OCI-LY3 (cell line): Measurements from ENCODE around the gene YWHAQ.

Experiments used
- H2AFZ ChIP-seq: fragments of 200-600, 300-600 bp; shearing (Covaris generic); 2 replicates; pipeline ENCODE4 v1.6.0; 2014; ENCODE audit warnings: antibody characterized with exemption, low read depth, low read length
- H3K27ac ChIP-seq: fragments of 200-600, 300-600 bp; sonication (generic); 2 replicates; pipeline ENCODE4 v1.5.1; 2014; ENCODE audit warnings: mild to moderate bottlenecking, low read length, moderate library complexity, mixed read lengths
- H3K27me3 ChIP-seq: fragments of 200-600, 300-600 bp; sonication (generic); 2 replicates; pipeline ENCODE4 v1.6.1; 2014; ENCODE audit warnings: low read depth, low read length, mixed read lengths
- H3K36me3 ChIP-seq: fragments of 200-600, 300-600 bp; sonication (generic); replicated peaks from 2 replicates; pipeline ENCODE3; 2014; ENCODE audit warnings: low read depth, low read length, mixed read lengths
- H3K4me1 ChIP-seq: fragments of 300-600, 200-600 bp; sonication (generic); 2 replicates; pipeline ENCODE4 v1.6.1; 2014; ENCODE audit warnings: low read length, mixed read lengths
- H3K4me2 ChIP-seq: fragments of 200-600, 300-600 bp; sonication (generic); 2 replicates; pipeline ENCODE4 v1.6.1; 2014; ENCODE audit warnings: low read length, mixed read lengths
- H3K4me3 ChIP-seq: fragments of 300-600, 200-600 bp; sonication (generic); 2 replicates; pipeline ENCODE4 v1.5.1; 2014; ENCODE audit warnings: antibody characterized with exemption, mild to moderate bottlenecking, low read length, moderate library complexity
- H3K79me2 ChIP-seq: fragments of 300-600, 200-600 bp; shearing (Covaris generic); 2 replicates; pipeline ENCODE4 v1.6.1; 2014; ENCODE audit warnings: mild to moderate bottlenecking, low read length, mixed read lengths
- H3K9ac ChIP-seq: fragments of 300-600, 200-600 bp; shearing (Covaris generic); 2 replicates; pipeline ENCODE4 v1.6.0; 2014; ENCODE audit warnings: mild to moderate bottlenecking, low read length, moderate library complexity
- H3K9me3 ChIP-seq: fragments of 200-600, 300-600 bp; shearing (Covaris generic); 2 replicates; pipeline ENCODE4 v1.6.1; 2014; ENCODE audit warnings: low read length, mixed read lengths; ENCODE audit not compliant: insufficient read depth
- H4K20me1 ChIP-seq: fragments of 200-600, 300-600 bp; sonication (generic); 2 replicates; pipeline ENCODE4 v1.6.1; 2016; ENCODE audit warnings: low read length, mixed read lengths; ENCODE audit not compliant: insufficient read depth
- EZH2phosphoT487 ChIP-seq: fragments of 200-600 bp; shearing (Covaris generic); IDR thresholded peaks from 2 replicates; pipeline ENCODE4 v1.6.1; 2018; ENCODE audit warnings: antibody characterized with exemption, mixed run types, low read depth
- TF ChIP-seq, protein P1 (sequence below): fragments of 200-600, 300-600 bp; sonication (generic); IDR thresholded peaks from 2 replicates; pipeline ENCODE4 v1.5.1; 2014; ENCODE audit warnings: antibody characterized with exemption, low read length, low read depth

Gene YWHAQ

DNA sequence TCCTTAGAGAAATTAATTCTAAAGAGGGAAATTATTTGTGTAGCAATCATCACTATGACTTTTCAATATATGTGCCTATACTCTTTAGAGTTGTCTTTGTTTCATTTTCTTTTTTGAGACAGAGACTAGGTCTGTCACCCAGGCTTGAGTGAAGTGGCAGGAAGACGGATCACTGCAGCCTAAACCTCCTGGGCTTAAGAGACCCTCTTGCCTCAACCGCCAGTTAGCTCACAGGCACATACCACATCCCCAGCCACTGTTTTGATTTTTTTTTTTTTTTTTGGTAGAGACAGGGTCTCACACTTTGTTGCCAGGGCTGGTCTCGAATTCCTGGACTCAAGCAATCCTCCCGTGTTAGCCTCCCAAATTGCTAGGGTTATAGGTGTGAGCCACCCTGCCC lies 12.4 kb downstream of the YWHAQ start:
- TF ChIP-seq, protein P1, sequence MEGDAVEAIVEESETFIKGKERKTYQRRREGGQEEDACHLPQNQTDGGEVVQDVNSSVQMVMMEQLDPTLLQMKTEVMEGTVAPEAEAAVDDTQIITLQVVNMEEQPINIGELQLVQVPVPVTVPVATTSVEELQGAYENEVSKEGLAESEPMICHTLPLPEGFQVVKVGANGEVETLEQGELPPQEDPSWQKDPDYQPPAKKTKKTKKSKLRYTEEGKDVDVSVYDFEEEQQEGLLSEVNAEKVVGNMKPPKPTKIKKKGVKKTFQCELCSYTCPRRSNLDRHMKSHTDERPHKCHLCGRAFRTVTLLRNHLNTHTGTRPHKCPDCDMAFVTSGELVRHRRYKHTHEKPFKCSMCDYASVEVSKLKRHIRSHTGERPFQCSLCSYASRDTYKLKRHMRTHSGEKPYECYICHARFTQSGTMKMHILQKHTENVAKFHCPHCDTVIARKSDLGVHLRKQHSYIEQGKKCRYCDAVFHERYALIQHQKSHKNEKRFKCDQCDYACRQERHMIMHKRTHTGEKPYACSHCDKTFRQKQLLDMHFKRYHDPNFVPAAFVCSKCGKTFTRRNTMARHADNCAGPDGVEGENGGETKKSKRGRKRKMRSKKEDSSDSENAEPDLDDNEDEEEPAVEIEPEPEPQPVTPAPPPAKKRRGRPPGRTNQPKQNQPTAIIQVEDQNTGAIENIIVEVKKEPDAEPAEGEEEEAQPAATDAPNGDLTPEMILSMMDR = no peak
- no peak for TF ChIP-seq EZH2phosphoT487
- no peak overlapping the region for H3K4me3 ChIP-seq
- H4K20me1 ChIP-seq = peaks cover 94% of the 10 kb centered on the region
- H3K9ac ChIP-seq = no peak overlapping the region
- no peak overlapping the region for H3K27ac ChIP-seq
- no peak overlapping the region for H3K4me2 ChIP-seq
- H2AFZ ChIP-seq = no peak overlapping the region
- peaks cover 100% of the 10 kb centered on the region for H3K79me2 ChIP-seq
- no peaks in the 10 kb centered on the region for H3K4me1 ChIP-seq
- H3K36me3 ChIP-seq = peaks cover 27% of the 10 kb centered on the region
- no peaks in the 10 kb centered on the region for H3K27me3 ChIP-seq
- H3K9me3 ChIP-seq = no peaks in the 10 kb centered on the region

DNA sequence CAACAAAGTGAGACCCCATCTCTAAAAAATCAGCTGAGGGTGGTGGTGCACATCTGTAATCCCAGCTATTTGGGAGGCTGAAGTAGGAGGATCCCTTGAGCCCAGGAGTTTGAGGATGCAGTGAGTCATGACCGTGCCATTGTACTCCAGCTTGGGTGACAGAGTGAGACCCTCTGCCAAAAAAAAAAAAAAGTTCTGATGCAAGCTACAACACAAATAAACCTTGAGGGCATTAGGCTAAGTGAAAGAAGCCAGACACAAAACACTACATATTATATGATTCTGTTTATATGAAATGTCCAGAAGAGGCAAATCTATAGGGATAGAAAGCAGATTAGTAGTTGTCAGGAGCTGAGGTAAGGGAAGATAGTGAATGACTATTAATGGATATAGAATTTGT lies 13.0 kb downstream of the YWHAQ start:
- Histone ChIP-seq H2AFZ (no peak overlapping the region), H3K79me2 (peaks cover 100% of the 10 kb centered on the region), H3K4me1 (no peaks in the 10 kb centered on the region), H3K9ac (no peak overlapping the region), H3K36me3 (peaks cover 22% of the 10 kb centered on the region), H4K20me1 (peaks cover 94% of the 10 kb centered on the region), H3K9me3 (no peaks in the 10 kb centered on the region), H3K27ac (no peak overlapping the region), H3K4me3 (no peak overlapping the region), H3K4me2 (no peak overlapping the region), H3K27me3 (no peaks in the 10 kb centered on the region)
- no peak for TF ChIP-seq EZH2phosphoT487
- TF ChIP-seq, protein P1 = no peak

DNA sequence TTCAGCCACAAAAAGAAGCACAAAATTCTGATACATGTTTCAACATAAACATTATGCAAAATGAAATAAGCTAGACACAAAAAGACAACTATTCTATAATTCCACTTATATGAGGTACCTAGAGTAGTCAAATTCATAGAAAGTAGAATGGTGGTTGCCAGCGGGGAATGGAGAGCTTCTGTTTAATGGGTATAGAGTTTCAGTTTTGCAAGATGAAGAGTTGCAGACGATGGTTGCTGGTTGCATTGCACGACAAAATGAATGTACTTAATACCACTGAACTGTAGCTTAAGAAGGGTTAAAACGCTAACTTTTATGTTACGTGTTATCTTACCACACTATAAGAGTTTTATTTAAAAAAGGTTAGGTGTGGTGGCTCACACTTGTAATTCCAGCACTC lies 13.5 kb downstream of the YWHAQ start:
- peaks cover 18% of the 10 kb centered on the region for H3K36me3 ChIP-seq
- H4K20me1 ChIP-seq = peaks cover 94% of the 10 kb centered on the region
- H3K9ac ChIP-seq = no peak overlapping the region
- no peak overlapping the region for H3K4me2 ChIP-seq
- H3K4me3 ChIP-seq = no peak overlapping the region
- H3K27ac ChIP-seq = no peak overlapping the region
- H3K79me2 ChIP-seq = peaks cover 100% of the 10 kb centered on the region
- no peak overlapping the region for H2AFZ ChIP-seq
- H3K4me1 ChIP-seq = no peaks in the 10 kb centered on the region
- H3K9me3 ChIP-seq = no peaks in the 10 kb centered on the region
- TF ChIP-seq EZH2phosphoT487 = no peak
- TF ChIP-seq, protein P1 = no peak
- no peaks in the 10 kb centered on the region for H3K27me3 ChIP-seq

DNA sequence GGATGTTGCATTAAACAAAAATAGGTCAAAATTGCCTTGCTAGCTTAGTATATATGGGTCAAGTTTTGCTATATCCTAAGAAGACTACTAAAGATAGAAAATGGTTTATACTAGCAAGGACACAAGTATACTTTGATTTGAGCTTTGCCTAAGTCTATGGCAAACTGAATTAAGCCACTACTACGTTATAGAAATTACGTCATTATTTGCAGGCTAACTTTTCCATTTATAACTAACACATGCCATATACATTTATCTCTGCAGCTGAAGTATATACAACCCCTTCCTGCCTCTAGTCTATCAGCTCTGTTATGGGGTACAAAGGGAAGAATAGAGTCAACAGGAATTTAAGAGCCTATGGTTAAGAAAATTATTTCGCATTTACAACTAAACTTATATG lies 16.2 kb downstream of the YWHAQ start:
- Histone ChIP-seq H4K20me1 (peaks cover 93% of the 10 kb centered on the region), H3K27me3 (no peaks in the 10 kb centered on the region), H3K27ac (no peak overlapping the region), H2AFZ (no peak overlapping the region), H3K4me2 (no peak overlapping the region), H3K79me2 (peaks cover 100% of the 10 kb centered on the region), H3K36me3 (peaks cover 11% of the 10 kb centered on the region), H3K4me3 (no peak overlapping the region), H3K9ac (no peak overlapping the region), H3K9me3 (no peaks in the 10 kb centered on the region), H3K4me1 (no peaks in the 10 kb centered on the region)
- no peak for TF ChIP-seq EZH2phosphoT487
- TF ChIP-seq, protein P1 = no peak
